WTC11 (cell line): ENCODE data around the gene ABCB11. TPM values are rescaled to one million over a fixed set of nuclear protein-coding genes. Genes with fewer than 3 reads are reported as not detected.

Experiments used
- ATAC-seq: fragments of 200-7000 bp; cut with Tn5 transposase; 2 replicates; pipeline ENCODE4 v1.10.0; 2021; ENCODE audit warnings: mild to moderate bottlenecking, moderate library complexity
- CTCF ChIA-PET: fragments of 300-600 bp; sonication (Branson Sonifier 250); formaldehyde crosslinking; loops from one replicate; lab custom pipeline; 2021; ENCODE audit warnings: antibody characterized with exemption; lab: Charles Lee
- POLR2A ChIA-PET: fragments of 350-600 bp; sonication (Branson Sonifier 250); formaldehyde crosslinking; loops from one replicate; lab custom pipeline; 2021; ENCODE audit warnings: antibody characterized with exemption; lab: Charles Lee
- DNase-seq: peaks from one replicate; pipeline ENCODE4 v3.0.0; 2021; ENCODE audit warnings: low spot score
- H3K27ac Mint-ChIP-seq: 2 replicates; pipeline ENCODE4 v1.8.0; 2021; ENCODE audit warnings: mixed read lengths
- H3K27me3 Mint-ChIP-seq: 2 replicates; pipeline ENCODE4 v1.8.0; 2021; ENCODE audit warnings: low read depth, mild to moderate bottlenecking, moderate library complexity, mixed read lengths
- H3K36me3 Mint-ChIP-seq: 2 replicates; pipeline ENCODE4 v1.8.0; 2021; ENCODE audit warnings: mixed read lengths
- H3K4me1 Mint-ChIP-seq: 2 replicates; pipeline ENCODE4 v1.8.0; 2022; ENCODE audit warnings: mixed read lengths
- H3K4me3 Mint-ChIP-seq: 2 replicates; pipeline ENCODE4 v1.8.0; 2021; ENCODE audit warnings: mild to moderate bottlenecking, moderate library complexity, mixed read lengths
- H3K9me3 Mint-ChIP-seq: 2 replicates; pipeline ENCODE4 v1.8.0; 2021; ENCODE audit warnings: mixed read lengths
- AFF4 ChIP-seq: sonication (generic); formaldehyde crosslinking; IDR thresholded peaks from 2 replicates; pipeline ENCODE4 v1.8.1; 2023; ENCODE audit warnings: mild to moderate bottlenecking, missing genetic modification reagents, borderline replicate concordance
- ATF6 ChIP-seq: sonication (generic); formaldehyde crosslinking; IDR thresholded peaks from 2 replicates; pipeline ENCODE4 v1.8.1; 2023; ENCODE audit warnings: mild to moderate bottlenecking, missing genetic modification reagents
- CREB1 ChIP-seq: sonication (generic); formaldehyde crosslinking; IDR thresholded peaks from 2 replicates; pipeline ENCODE4 v1.8.0; 2023; ENCODE audit warnings: mild to moderate bottlenecking, missing genetic modification reagents
- CTCF ChIP-seq: fragments of 200-600 bp; IDR thresholded peaks from 2 replicates; pipeline ENCODE4 v1.8.0; 2022; ENCODE audit warnings: antibody characterized with exemption
- ETV6 ChIP-seq: sonication (generic); formaldehyde crosslinking; IDR thresholded peaks from 2 replicates; pipeline ENCODE4 v1.8.1; 2022; ENCODE audit warnings: mild to moderate bottlenecking, missing genetic modification reagents
- FOXJ3 ChIP-seq: sonication (generic); formaldehyde crosslinking; IDR thresholded peaks from 2 replicates; pipeline ENCODE4 v1.9.0; 2021; ENCODE audit warnings: missing genetic modification reagents, mild to moderate bottlenecking, borderline replicate concordance
- FOXP4 ChIP-seq: sonication (generic); formaldehyde crosslinking; IDR thresholded peaks from 2 replicates; pipeline ENCODE4 v1.8.0; 2022; ENCODE audit warnings: mild to moderate bottlenecking, missing genetic modification reagents
- JAZF1 ChIP-seq: fragments of 250-450 bp; sonication (Bioruptor Pico); IDR thresholded peaks from 2 replicates; pipeline ENCODE4 v1.9.0; 2021; ENCODE audit warnings: moderate library complexity, mild to moderate bottlenecking, inconsistent platforms
- MXD4 ChIP-seq: fragments of 250-450 bp; sonication (Bioruptor Pico); IDR thresholded peaks from 2 replicates; pipeline ENCODE4 v1.8.0; 2021; ENCODE audit warnings: mild to moderate bottlenecking, moderate library complexity, borderline replicate concordance
- MYBL2 ChIP-seq: sonication (generic); formaldehyde crosslinking; IDR thresholded peaks from 2 replicates; pipeline ENCODE4 v1.8.1; 2023; ENCODE audit warnings: mild to moderate bottlenecking, moderate library complexity, missing genetic modification reagents
- NFYB ChIP-seq: sonication (generic); formaldehyde crosslinking; conservative IDR thresholded peaks from 2 replicates; pipeline ENCODE4 v1.8.0; 2022; ENCODE audit warnings: low read depth, missing genetic modification reagents
- NR1H2 ChIP-seq: sonication (generic); formaldehyde crosslinking; IDR thresholded peaks from 2 replicates; pipeline ENCODE4 v1.9.0; 2021; ENCODE audit warnings: mild to moderate bottlenecking, moderate library complexity, missing genetic modification reagents
- NR3C1 ChIP-seq: sonication (generic); formaldehyde crosslinking; conservative IDR thresholded peaks from 2 replicates; pipeline ENCODE4 v1.8.1; 2023; ENCODE audit warnings: low read depth, mild to moderate bottlenecking, missing genetic modification reagents
- RELA ChIP-seq: sonication (generic); formaldehyde crosslinking; IDR thresholded peaks from 2 replicates; pipeline ENCODE4 v1.8.1; 2022; ENCODE audit warnings: missing genetic modification reagents, mild to moderate bottlenecking, borderline replicate concordance
- RORB ChIP-seq: fragments of 250-450 bp; sonication (Bioruptor Pico); IDR thresholded peaks from 2 replicates; pipeline ENCODE4 v1.9.0; 2021; ENCODE audit warnings: mild to moderate bottlenecking
- TEAD1 ChIP-seq: sonication (generic); formaldehyde crosslinking; IDR thresholded peaks from 2 replicates; pipeline ENCODE4 v1.8.0; 2022; ENCODE audit warnings: mild to moderate bottlenecking, missing genetic modification reagents
- ZNF121 ChIP-seq: sonication (generic); formaldehyde crosslinking; IDR thresholded peaks from 2 replicates; pipeline ENCODE4 v1.8.0; 2023; ENCODE audit warnings: missing genetic modification reagents
- ZNF423 ChIP-seq: fragments of 250-450 bp; sonication (Bioruptor Pico); IDR thresholded peaks from 2 replicates; pipeline ENCODE4 v2.1.2; 2022; ENCODE audit warnings: mild to moderate bottlenecking, moderate library complexity
- ZNF425 ChIP-seq: fragments of 250-450 bp; sonication (Bioruptor Pico); conservative IDR thresholded peaks from 2 replicates; pipeline ENCODE4 v1.9.0; 2021; ENCODE audit warnings: mild to moderate bottlenecking
- ZNF671 ChIP-seq: fragments of 250-450 bp; sonication (Bioruptor Pico); IDR thresholded peaks from 2 replicates; pipeline ENCODE4 v1.8.0; 2021; ENCODE audit warnings: mild to moderate bottlenecking
- ZSCAN18 ChIP-seq: fragments of 250-450 bp; sonication (Bioruptor Pico); IDR thresholded peaks from 2 replicates; pipeline ENCODE4 v2.1.2; 2022; ENCODE audit warnings: mild to moderate bottlenecking, moderate library complexity
- total RNA-seq: library from RNA; stranded (reverse); gene quantifications from 3 replicates; pipeline ENCODE4 v1.2.3, GENCODE V29; 2021

Gene ABCB11
- total RNA-seq, 1 experiment from 2014 or later, result 0.77 TPM

- no peak for TF ChIP-seq FOXP4 (CRISPR knock-in tag)
- TF ChIP-seq ZNF671 (CRISPR knock-in tag), result no peak
- TF ChIP-seq JAZF1 (CRISPR knock-in tag), result no peak
- TF ChIP-seq NFYB (CRISPR knock-in tag), result no peak
These were observed 59.9 kb downstream of the ABCB11 start (continued) for GRCh38 chr2:168971261-168971660.

- DNase-seq, result no peak
- ATAC-seq, result no peak
- ChIA-PET CTCF (interaction anchor here (0.6 kb wide), 2 partner anchors 160 to 319 kb away, joined by 3 read pairs; no protein-coding TSS in a partner anchor), POLR2A (no interaction called here)
- H3K36me3 Mint-ChIP-seq, result no peaks in the 10 kb centered on the region
- H3K27ac Mint-ChIP-seq, result no peak overlapping the region
- H3K4me3 Mint-ChIP-seq, result no peak overlapping the region
- no peaks in the 10 kb centered on the region for H3K27me3 Mint-ChIP-seq
- no peaks in the 10 kb centered on the region for H3K9me3 Mint-ChIP-seq
- H3K4me1 Mint-ChIP-seq, result peaks cover 5% of the 10 kb centered on the region
- TF ChIP-seq ZNF423 (CRISPR knock-in tag) (no peak), FOXJ3 (CRISPR knock-in tag) (no peak), ATF6 (CRISPR knock-in tag) (no peak), MXD4 (CRISPR knock-in tag) (no peak), ZSCAN18 (CRISPR knock-in tag) (no peak), RELA (CRISPR knock-in tag) (no peak), NR1H2 (no peak), CREB1 (CRISPR knock-in tag) (no peak), CTCF (no peak), ZNF425 (no peak), NR3C1 (no peak), RORB (CRISPR knock-in tag) (no peak), MYBL2 (no peak), TEAD1 (no peak), NFYB (CRISPR knock-in tag) (no peak), ZNF121 (CRISPR knock-in tag) (no peak), AFF4 (CRISPR knock-in tag) (no peak), ETV6 (CRISPR knock-in tag) (no peak)
These were observed 60.4 kb downstream of the ABCB11 start for GRCh38 chr2:168970711-168971233.
